HEK293 (cell line): ENCODE data around the gene GNAQ.

Experiments
- CTCF ChIA-PET: fragments of 350-600 bp; formaldehyde crosslinking; extraction: SDS; loops from one replicate; lab custom pipeline; 2021; ENCODE audit warnings: antibody characterized with exemption; lab: Yijun Ruan, JAX
- POLR2A ChIA-PET: fragments of 300-600 bp; formaldehyde crosslinking; extraction: SDS; loops from one replicate; lab custom pipeline; 2020; ENCODE audit warnings: antibody characterized with exemption, inconsistent platforms; lab: Yijun Ruan, JAX
- H3K27ac ChIP-seq: fragments of 200-500 bp; sonication (Bioruptor generic); 2 replicates; pipeline ENCODE4 v1.5.1; 2014; ENCODE audit warnings: low read depth, low read length, control low read depth, inconsistent platforms; ENCODE audit errors: extremely low read depth
- H3K36me3 ChIP-seq, 2 experiments: fragments of 200-500 bp in 1 of 2; sonication (Bioruptor generic) in 1 of 2; 1 replicate in 1 of 2; 2 replicates in 1 of 2; pipeline ENCODE4 v1.5.1; 2014 to 2017; ENCODE audit warnings: inconsistent platforms in 2 of 2, low read length in 2 of 2; ENCODE audit not compliant: control insufficient read depth in 2 of 2, insufficient read depth in 1 of 2
- H3K4me1 ChIP-seq: fragments of 200-500 bp; sonication (Bioruptor generic); 2 replicates; pipeline ENCODE4 v1.5.1; 2014; ENCODE audit warnings: mild to moderate bottlenecking, low read length, inconsistent platforms; ENCODE audit not compliant: control insufficient read depth, insufficient read depth
- H3K4me3 ChIP-seq: 2 replicates; pipeline ENCODE4 v1.5.1; 2011; ENCODE audit warnings: low read depth, mild to moderate bottlenecking, control low read depth, low read length, moderate library complexity
- H3K9me3 ChIP-seq: fragments of 200-500 bp; sonication (Bioruptor generic); 2 replicates; pipeline ENCODE4 v1.5.1; 2014; ENCODE audit warnings: low read depth, low read length, inconsistent platforms; ENCODE audit not compliant: control insufficient read depth, insufficient read depth
- ATF2 ChIP-seq: fragments of 450-650 bp; formaldehyde crosslinking; IDR thresholded peaks from 2 replicates; pipeline ENCODE4 v1.5.1; 2016; ENCODE audit warnings: missing biosample characterization, missing genetic modification characterization, low read depth
- EGR2 ChIP-seq: fragments of 450-650 bp; formaldehyde crosslinking; IDR thresholded peaks from 2 replicates; pipeline ENCODE4 v1.5.1; 2016; ENCODE audit warnings: low read depth, missing biosample characterization, missing genetic modification characterization
- GLI4 ChIP-seq: fragments of 450-650 bp; formaldehyde crosslinking; IDR thresholded peaks from 2 replicates; pipeline ENCODE4 v1.5.1; 2016; ENCODE audit warnings: missing biosample characterization, missing genetic modification characterization
- GLIS1 ChIP-seq: fragments of 450-650 bp; formaldehyde crosslinking; IDR thresholded peaks from 2 replicates; pipeline ENCODE4 v1.5.1; 2016; ENCODE audit warnings: missing biosample characterization, missing genetic modification characterization
- KLF1 ChIP-seq: fragments of 450-650 bp; formaldehyde crosslinking; IDR thresholded peaks from 2 replicates; pipeline ENCODE4 v1.5.1; 2016; ENCODE audit warnings: missing biosample characterization, missing genetic modification characterization
- KLF9 ChIP-seq: fragments of 450-650 bp; formaldehyde crosslinking; IDR thresholded peaks from 2 replicates; pipeline ENCODE4 v1.5.1; 2016; ENCODE audit warnings: missing biosample characterization, missing genetic modification characterization, low read depth
- SCRT1 ChIP-seq: fragments of 450-650 bp; formaldehyde crosslinking; IDR thresholded peaks from 2 replicates; pipeline ENCODE4 v1.5.1; 2016; ENCODE audit warnings: missing biosample characterization, missing genetic modification characterization, borderline replicate concordance
- YY2 ChIP-seq: fragments of 450-650 bp; formaldehyde crosslinking; IDR thresholded peaks from 2 replicates; pipeline ENCODE4 v1.5.1; 2016; ENCODE audit warnings: missing biosample characterization, missing genetic modification characterization
- ZBTB7A ChIP-seq: fragments of 450-650 bp; formaldehyde crosslinking; IDR thresholded peaks from 2 replicates; pipeline ENCODE4 v1.5.1; 2016; ENCODE audit warnings: low read depth, missing biosample characterization, missing genetic modification characterization
- ZFP37 ChIP-seq: fragments of 450-650 bp; formaldehyde crosslinking; IDR thresholded peaks from 2 replicates; pipeline ENCODE4 v1.5.1; 2016; ENCODE audit warnings: missing biosample characterization, missing genetic modification characterization
- ZNF112 ChIP-seq: fragments of 450-650 bp; formaldehyde crosslinking; IDR thresholded peaks from 2 replicates; pipeline ENCODE4 v1.5.0; 2017; ENCODE audit warnings: missing biosample characterization, missing genetic modification characterization
- ZNF146 ChIP-seq: fragments of 450-650 bp; formaldehyde crosslinking; IDR thresholded peaks from 2 replicates; pipeline ENCODE4 v1.5.1; 2016; ENCODE audit warnings: missing biosample characterization, missing genetic modification characterization
- ZNF169 ChIP-seq: fragments of 450-650 bp; formaldehyde crosslinking; IDR thresholded peaks from 2 replicates; pipeline ENCODE4 v1.5.1; 2016; ENCODE audit warnings: missing biosample characterization, missing genetic modification characterization
- ZNF2 ChIP-seq: fragments of 450-650 bp; formaldehyde crosslinking; IDR thresholded peaks from 2 replicates; pipeline ENCODE4 v1.5.1; 2016; ENCODE audit warnings: missing biosample characterization, missing genetic modification characterization
- ZNF221 ChIP-seq: fragments of 450-650 bp; formaldehyde crosslinking; IDR thresholded peaks from 2 replicates; pipeline ENCODE4 v1.5.1; 2017; ENCODE audit warnings: missing biosample characterization, missing genetic modification characterization, borderline replicate concordance
- ZNF311 ChIP-seq: fragments of 450-650 bp; formaldehyde crosslinking; IDR thresholded peaks from 2 replicates; pipeline ENCODE4 v1.5.1; 2017; ENCODE audit warnings: missing biosample characterization, missing genetic modification characterization, borderline replicate concordance
- ZNF341 ChIP-seq: fragments of 450-650 bp; formaldehyde crosslinking; IDR thresholded peaks from 2 replicates; pipeline ENCODE4; 2016; ENCODE audit warnings: low read depth, missing biosample characterization, missing genetic modification characterization
- ZNF549 ChIP-seq: fragments of 450-650 bp; IDR thresholded peaks from 2 replicates; pipeline ENCODE4 v1.5.1; 2018; ENCODE audit warnings: missing biosample characterization, missing genetic modification characterization, mild to moderate bottlenecking, inconsistent platforms, moderate library complexity
- ZNF600 ChIP-seq: fragments of 450-650 bp; formaldehyde crosslinking; IDR thresholded peaks from 2 replicates; pipeline ENCODE4 v1.5.1; 2016; ENCODE audit warnings: missing biosample characterization, missing genetic modification characterization
- ZNF639 ChIP-seq: fragments of 450-650 bp; formaldehyde crosslinking; IDR thresholded peaks from 2 replicates; pipeline ENCODE4 v1.5.1; 2016; ENCODE audit warnings: missing biosample characterization, missing genetic modification characterization
- ZNF677 ChIP-seq: fragments of 450-650 bp; IDR thresholded peaks from 2 replicates; pipeline ENCODE4 v1.5.0; 2018; ENCODE audit warnings: missing biosample characterization, mild to moderate bottlenecking, missing genetic modification characterization, moderate library complexity
- ZNF776 ChIP-seq: fragments of 450-650 bp; formaldehyde crosslinking; IDR thresholded peaks from 2 replicates; pipeline ENCODE4 v1.5.0; 2017; ENCODE audit warnings: missing biosample characterization, missing genetic modification characterization, borderline replicate concordance
- ZNF791 ChIP-seq: fragments of 450-650 bp; formaldehyde crosslinking; IDR thresholded peaks from 2 replicates; pipeline ENCODE4 v1.5.1; 2016; ENCODE audit warnings: missing biosample characterization, missing genetic modification characterization
- ZSCAN5A ChIP-seq: fragments of 450-650 bp; formaldehyde crosslinking; IDR thresholded peaks from 2 replicates; pipeline ENCODE4 v1.5.1; 2016; ENCODE audit warnings: missing biosample characterization, missing genetic modification characterization
- TF ChIP-seq, protein P1 (sequence below): fragments of 450-650 bp; formaldehyde crosslinking; IDR thresholded peaks from 2 replicates; pipeline ENCODE4 v1.5.1; 2016; ENCODE audit warnings: missing biosample characterization, missing genetic modification characterization
- TF ChIP-seq, protein P2 (sequence below): fragments of 450-650 bp; formaldehyde crosslinking; IDR thresholded peaks from 2 replicates; pipeline ENCODE4 v1.5.1; 2016; ENCODE audit warnings: missing biosample characterization, missing genetic modification characterization
- TF ChIP-seq, protein P3 (sequence below): fragments of 450-650 bp; IDR thresholded peaks from 2 replicates; pipeline ENCODE4 v1.5.1; 2018; ENCODE audit warnings: missing biosample characterization, missing genetic modification characterization
- TF ChIP-seq, protein P4 (sequence below): fragments of 450-650 bp; formaldehyde crosslinking; IDR thresholded peaks from 2 replicates; pipeline ENCODE4 v1.5.1; 2016; ENCODE audit warnings: missing biosample characterization, missing genetic modification characterization

GNAQ gene

GRCh38 chr9:77847059-77847499 lies 184.5 kb downstream of the GNAQ start:
- no peak for TF ChIP-seq ZNF2 (tag by site-specific recombination)
- TF ChIP-seq ATF2, result no peak
- no peak for TF ChIP-seq ZNF169 (tag by site-specific recombination)
- TF ChIP-seq GLIS1 (tag by site-specific recombination), result no peak
- TF ChIP-seq, protein P1, sequence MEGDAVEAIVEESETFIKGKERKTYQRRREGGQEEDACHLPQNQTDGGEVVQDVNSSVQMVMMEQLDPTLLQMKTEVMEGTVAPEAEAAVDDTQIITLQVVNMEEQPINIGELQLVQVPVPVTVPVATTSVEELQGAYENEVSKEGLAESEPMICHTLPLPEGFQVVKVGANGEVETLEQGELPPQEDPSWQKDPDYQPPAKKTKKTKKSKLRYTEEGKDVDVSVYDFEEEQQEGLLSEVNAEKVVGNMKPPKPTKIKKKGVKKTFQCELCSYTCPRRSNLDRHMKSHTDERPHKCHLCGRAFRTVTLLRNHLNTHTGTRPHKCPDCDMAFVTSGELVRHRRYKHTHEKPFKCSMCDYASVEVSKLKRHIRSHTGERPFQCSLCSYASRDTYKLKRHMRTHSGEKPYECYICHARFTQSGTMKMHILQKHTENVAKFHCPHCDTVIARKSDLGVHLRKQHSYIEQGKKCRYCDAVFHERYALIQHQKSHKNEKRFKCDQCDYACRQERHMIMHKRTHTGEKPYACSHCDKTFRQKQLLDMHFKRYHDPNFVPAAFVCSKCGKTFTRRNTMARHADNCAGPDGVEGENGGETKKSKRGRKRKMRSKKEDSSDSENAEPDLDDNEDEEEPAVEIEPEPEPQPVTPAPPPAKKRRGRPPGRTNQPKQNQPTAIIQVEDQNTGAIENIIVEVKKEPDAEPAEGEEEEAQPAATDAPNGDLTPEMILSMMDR (tag by site-specific recombination), result no peak
- no peak for TF ChIP-seq ZNF677 (tag by site-specific recombination)
- TF ChIP-seq, protein P2, sequence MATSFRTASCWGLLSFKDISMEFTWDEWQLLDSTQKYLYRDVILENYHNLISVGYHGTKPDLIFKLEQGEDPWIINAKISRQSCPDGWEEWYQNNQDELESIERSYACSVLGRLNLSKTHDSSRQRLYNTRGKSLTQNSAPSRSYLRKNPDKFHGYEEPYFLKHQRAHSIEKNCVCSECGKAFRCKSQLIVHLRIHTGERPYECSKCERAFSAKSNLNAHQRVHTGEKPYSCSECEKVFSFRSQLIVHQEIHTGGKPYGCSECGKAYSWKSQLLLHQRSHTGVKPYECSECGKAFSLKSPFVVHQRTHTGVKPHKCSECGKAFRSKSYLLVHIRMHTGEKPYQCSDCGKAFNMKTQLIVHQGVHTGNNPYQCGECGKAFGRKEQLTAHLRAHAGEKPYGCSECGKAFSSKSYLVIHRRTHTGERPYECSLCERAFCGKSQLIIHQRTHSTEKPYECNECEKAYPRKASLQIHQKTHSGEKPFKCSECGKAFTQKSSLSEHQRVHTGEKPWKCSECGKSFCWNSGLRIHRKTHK (tag by site-specific recombination), result no peak
- TF ChIP-seq EGR2 (tag by site-specific recombination), result no peak
- no peak for TF ChIP-seq ZFP37 (tag by site-specific recombination)
- TF ChIP-seq ZNF549 (tag by site-specific recombination), result no peak
- no peak for TF ChIP-seq ZNF639
- TF ChIP-seq ZNF791 (tag by site-specific recombination), result no peak
- TF ChIP-seq ZBTB7A, result no peak
- TF ChIP-seq, protein P3, sequence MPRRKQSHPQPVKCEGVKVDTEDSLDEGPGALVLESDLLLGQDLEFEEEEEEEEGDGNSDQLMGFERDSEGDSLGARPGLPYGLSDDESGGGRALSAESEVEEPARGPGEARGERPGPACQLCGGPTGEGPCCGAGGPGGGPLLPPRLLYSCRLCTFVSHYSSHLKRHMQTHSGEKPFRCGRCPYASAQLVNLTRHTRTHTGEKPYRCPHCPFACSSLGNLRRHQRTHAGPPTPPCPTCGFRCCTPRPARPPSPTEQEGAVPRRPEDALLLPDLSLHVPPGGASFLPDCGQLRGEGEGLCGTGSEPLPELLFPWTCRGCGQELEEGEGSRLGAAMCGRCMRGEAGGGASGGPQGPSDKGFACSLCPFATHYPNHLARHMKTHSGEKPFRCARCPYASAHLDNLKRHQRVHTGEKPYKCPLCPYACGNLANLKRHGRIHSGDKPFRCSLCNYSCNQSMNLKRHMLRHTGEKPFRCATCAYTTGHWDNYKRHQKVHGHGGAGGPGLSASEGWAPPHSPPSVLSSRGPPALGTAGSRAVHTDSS (tag by site-specific recombination), result no peak
- TF ChIP-seq ZNF311 (tag by site-specific recombination), result no peak
- no peak for TF ChIP-seq ZNF341 (tag by site-specific recombination)
- no peak for TF ChIP-seq ZNF221 (tag by site-specific recombination)
- ChIA-PET POLR2A (no interaction called here), CTCF (no interaction called here)
- H3K9me3 ChIP-seq, result no peaks in the 10 kb centered on the region
- peaks cover 12% of the 10 kb centered on the region for H3K4me1 ChIP-seq
- no peak overlapping the region for H3K27ac ChIP-seq
- no peak overlapping the region for H3K4me3 ChIP-seq
- no peaks in the 10 kb centered on the region for H3K36me3 ChIP-seq

DNA sequence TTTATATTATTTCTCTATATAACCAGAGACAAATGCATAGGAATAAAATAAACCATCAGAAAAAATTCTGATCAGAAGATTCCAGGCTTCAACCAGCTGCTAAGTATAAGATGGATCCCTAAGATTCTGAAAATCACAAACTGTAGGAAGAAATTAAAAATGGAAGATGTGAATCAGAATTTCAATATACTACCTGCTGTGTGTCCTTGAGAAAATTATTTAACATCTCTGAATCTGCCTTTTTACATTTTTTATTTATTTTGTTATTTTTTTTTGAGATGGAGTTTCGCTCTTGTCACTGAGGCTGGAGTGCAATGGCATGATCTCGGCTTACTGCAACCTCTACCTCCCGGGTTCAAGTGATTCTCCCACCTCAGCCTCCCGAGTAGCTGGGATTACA lies 187.2 kb downstream of the GNAQ start:
- POLR2A ChIA-PET, result no interaction called here
- TF ChIP-seq SCRT1 (tag by site-specific recombination), result no peak
- TF ChIP-seq GLI4, result no peak
- TF ChIP-seq ZNF600 (tag by site-specific recombination), result no peak
- no peak for TF ChIP-seq ZNF112
- no peak for TF ChIP-seq ZNF146
- TF ChIP-seq, protein P4, sequence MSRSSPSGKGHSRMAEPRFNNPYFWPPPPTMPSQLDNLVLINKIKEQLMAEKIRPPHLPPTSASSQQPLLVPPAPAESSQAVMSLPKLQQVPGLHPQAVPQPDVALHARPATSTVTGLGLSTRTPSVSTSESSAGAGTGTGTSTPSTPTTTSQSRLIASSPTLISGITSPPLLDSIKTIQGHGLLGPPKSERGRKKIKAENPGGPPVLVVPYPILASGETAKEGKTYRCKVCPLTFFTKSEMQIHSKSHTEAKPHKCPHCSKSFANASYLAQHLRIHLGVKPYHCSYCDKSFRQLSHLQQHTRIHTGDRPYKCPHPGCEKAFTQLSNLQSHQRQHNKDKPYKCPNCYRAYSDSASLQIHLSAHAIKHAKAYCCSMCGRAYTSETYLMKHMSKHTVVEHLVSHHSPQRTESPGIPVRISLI (tag by site-specific recombination), result no peak
- TF ChIP-seq KLF9, result no peak
- no peak for TF ChIP-seq YY2 (tag by site-specific recombination)
- no peak for TF ChIP-seq KLF1
- TF ChIP-seq ZNF776 (tag by site-specific recombination), result no peak
- no peak for TF ChIP-seq ZSCAN5A (tag by site-specific recombination)

More for the DNA sequence above, 187.2 kb downstream of the GNAQ start:
- Histone ChIP-seq H3K36me3 (no peaks in the 10 kb centered on the region), H3K4me1 (peaks cover 3% of the 10 kb centered on the region; the same call in 1 of the 2 replicates), H3K9me3 (no peaks in the 10 kb centered on the region), H3K4me3 (no peak overlapping the region), H3K27ac (no peak overlapping the region)
- CTCF ChIA-PET, result no interaction called here
